ENCODE results near the gene ATP8B3.
"Not testable (repeated sequence)": the region's sequence is repeated elsewhere in the genome, so short reads cannot be mapped to it uniquely, and the experiment has no call there.

The ATP8B3 gene

DNA sequence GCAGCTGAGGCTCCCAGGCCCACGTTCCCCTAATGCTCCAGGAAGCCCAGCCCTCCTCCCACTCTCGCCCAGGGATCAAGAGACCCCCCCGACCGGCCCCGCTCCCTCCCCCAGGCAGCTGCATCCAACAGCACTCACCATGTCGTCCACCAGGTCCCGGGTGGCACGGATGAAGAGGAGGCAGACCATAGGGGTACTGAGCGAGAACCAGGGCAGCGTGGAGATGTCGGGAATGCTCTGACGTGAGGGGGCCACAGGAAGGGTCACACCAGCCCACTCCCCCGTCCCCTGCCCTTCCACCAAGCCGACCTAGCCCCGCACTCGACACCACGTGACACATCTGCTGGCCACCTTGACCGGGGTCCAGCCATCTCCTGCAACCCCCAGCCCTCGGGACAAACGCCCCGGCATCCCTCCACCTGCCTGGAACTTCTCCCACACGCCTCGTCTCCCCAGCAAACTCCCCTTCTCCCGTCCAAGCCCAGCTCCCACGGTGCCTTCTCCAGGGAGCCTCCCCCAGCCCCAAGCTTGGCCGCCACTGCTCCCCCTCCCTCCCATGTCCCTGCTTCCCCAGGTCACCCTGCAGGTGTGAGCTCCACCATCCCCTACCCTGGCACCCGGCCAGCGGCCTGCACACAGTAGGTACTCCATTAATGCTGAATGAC lies 4.9 kb downstream of the ATP8B3 start:
- Histone ChIP-seq H3K4me3 (ENCODE audit: low read length) (no peak overlapping the region), H3K36me3 (ENCODE audit: control insufficient read depth, insufficient read depth, low read length) (no peaks in the 10 kb centered on the region), H3K9ac (ENCODE audit: low read length) (no peak overlapping the region)

DNA sequence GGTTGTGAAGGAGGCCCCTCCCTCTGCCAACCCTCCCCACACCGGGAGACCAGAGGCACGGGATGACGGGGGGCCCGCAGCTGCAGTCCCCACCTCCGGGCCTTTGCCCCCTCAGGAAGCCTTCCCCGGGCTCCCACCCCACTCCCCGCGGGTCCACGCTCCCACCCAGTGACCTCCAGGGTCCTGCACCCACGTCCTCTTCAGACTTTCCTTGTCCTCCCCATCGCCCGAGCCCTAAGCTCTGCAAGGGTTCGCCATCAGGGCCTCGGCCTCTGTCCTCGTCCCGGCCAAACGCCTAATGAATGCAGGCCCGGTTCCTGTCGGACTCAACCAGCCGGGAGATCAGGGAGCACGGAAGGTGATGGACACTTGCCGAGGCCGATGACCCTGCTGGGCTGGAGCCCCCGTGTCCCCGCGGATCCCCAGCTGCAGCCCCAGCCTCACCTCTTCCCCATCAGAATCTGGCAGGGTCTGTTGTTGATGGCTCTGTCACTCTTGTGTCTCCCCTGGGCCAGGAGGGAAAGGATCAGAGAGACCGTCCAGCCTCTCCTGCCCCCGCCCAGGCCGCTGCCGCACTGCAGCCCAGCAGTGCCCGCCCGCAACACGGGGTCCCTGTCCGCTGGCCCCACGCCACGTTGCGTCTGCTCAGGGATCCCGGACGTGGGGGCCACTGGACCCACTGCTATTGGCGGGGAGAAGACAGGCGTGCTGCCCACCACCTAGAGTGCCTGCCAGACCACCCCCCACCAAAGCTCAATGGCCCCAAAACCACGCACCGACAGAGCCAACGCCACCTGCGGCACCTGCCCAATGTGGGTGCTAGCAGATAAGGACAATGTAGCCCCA lies 5.7 kb downstream of the ATP8B3 start:
- Histone ChIP-seq H3K36me3 (ENCODE audit: control insufficient read depth, insufficient read depth, low read length) (no peaks in the 10 kb centered on the region), H3K9ac (ENCODE audit: low read length) (no peak overlapping the region)

More for the DNA sequence above, 4.9 kb downstream of the ATP8B3 start:
- H3K27me3 ChIP-seq (ENCODE audit: control insufficient read depth, insufficient read depth, low read length): no peaks in the 10 kb centered on the region
- peaks cover 11% of the 10 kb centered on the region for H3K4me1 ChIP-seq (ENCODE audit: control insufficient read depth, insufficient read depth, low read length)
- no peaks in the 10 kb centered on the region for H3K9me3 ChIP-seq (ENCODE audit: control insufficient read depth, low read length)

DNA sequence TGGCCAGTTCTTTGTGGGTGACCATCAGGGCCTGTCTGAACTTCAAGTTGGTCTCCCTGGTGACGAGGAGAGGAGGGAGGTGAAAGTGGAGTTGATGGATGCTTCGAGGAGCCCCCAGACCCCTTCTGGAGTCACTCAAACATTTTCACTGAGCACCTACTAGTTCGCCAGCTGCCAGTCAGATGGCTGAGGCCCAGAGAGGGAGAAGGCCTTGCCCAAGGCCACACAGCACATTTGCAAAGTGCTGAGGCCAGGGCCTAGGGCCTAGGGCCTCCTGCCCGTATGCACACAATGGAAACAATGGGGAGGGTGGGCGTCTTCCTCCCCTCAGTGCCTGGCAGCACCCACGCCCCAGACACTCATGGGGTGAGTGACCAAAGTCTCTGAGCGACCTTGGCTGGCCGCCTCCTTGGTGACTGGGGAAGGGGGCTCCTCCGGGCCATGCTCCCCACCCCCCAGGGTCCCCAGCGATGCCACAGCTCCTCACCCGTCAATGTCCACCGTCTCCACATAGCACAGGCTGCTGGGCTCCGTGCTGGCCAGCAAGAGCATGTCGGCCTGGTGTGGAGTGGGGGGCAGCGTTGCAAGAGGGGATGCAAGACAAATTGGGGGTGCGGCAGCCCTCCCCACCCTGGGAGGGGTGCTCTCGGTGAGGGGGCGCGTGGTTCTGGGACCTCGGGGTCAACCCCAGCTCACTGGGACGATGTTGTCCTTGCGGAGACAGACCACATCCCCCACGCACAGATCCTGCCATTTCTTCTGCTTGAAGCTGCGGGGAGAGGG lies 6.5 kb downstream of the ATP8B3 start:
- Histone ChIP-seq H3K4me1 (ENCODE audit: control insufficient read depth, insufficient read depth, low read length) (no peaks in the 10 kb centered on the region), H3K36me3 (ENCODE audit: control insufficient read depth, insufficient read depth, low read length) (no peaks in the 10 kb centered on the region), H3K27me3 (ENCODE audit: control insufficient read depth, insufficient read depth, low read length) (no peaks in the 10 kb centered on the region), H3K9me3 (ENCODE audit: control insufficient read depth, low read length) (no peaks in the 10 kb centered on the region), H3K9ac (ENCODE audit: low read length) (no peak overlapping the region), H3K4me3 (ENCODE audit: low read length) (no peak overlapping the region)

More for the DNA sequence above, 5.7 kb downstream of the ATP8B3 start:
- H3K9me3 ChIP-seq (ENCODE audit: control insufficient read depth, low read length): no peaks in the 10 kb centered on the region
- no peaks in the 10 kb centered on the region for H3K27me3 ChIP-seq (ENCODE audit: control insufficient read depth, insufficient read depth, low read length)
- peaks cover 6% of the 10 kb centered on the region for H3K4me1 ChIP-seq (ENCODE audit: control insufficient read depth, insufficient read depth, low read length)
- no peak overlapping the region for H3K4me3 ChIP-seq (ENCODE audit: low read length)

DNA sequence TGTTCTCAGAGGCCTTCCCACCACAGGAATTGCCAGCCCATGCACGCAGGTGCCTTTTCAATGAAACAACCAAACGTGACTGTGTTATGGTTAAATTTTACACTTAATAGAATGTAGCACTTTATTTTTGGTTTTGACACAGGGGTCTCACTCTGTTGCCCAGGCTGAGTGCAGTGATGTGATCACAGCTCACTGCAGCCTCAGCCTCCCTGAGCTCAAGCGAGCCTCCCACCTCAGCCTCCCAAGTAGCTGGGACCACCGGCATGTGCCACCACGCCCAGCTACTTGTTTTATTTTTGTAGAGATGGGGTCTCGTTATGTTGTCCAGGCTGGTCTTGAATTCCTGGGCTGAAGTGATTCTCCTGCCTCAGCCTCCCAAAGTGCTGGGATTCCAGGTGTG lies 7.2 kb downstream of the ATP8B3 start:
- no peaks in the 10 kb centered on the region for H3K36me3 ChIP-seq (ENCODE audit: control insufficient read depth, insufficient read depth, low read length)
- H3K9me3 ChIP-seq (ENCODE audit: control insufficient read depth, low read length): no peaks in the 10 kb centered on the region
- no peak overlapping the region for H3K4me3 ChIP-seq (ENCODE audit: low read length)
- H3K4me1 ChIP-seq (ENCODE audit: control insufficient read depth, insufficient read depth, low read length): no peaks in the 10 kb centered on the region
- no peaks in the 10 kb centered on the region for H3K27me3 ChIP-seq (ENCODE audit: control insufficient read depth, insufficient read depth, low read length)
- H3K9ac ChIP-seq (ENCODE audit: low read length): no peak overlapping the region

DNA sequence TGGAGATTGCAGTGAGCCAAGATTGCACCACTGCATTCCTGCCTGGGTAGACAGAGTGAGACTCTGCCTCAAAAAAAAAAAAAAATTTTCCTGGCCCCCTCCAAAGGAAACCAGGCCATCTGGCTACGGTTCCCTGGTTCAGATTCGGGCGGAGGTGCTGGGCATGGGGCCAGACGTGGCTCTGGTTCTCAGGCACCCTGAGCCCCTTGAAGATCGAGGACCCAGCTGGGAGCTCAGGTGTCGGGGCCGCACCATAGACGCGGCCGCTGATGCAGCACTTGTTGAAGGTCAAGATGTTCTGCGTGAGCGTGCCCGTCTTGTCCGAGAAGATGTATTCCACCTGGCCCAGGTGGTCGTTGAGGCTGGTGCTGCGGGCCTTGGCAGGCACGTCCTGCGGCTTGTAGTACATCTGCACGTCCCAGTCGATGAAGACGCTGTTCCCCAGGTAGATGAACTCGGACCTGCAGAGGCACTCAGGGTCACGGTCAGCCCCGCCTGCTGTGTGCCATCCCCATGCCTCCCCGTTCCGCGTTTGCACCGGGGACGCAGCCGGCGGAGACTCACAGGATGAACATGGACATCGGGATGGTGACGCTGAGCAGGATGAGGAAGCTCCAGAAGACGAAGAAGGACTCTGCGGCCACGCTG lies 12.3 kb downstream of the ATP8B3 start:
- no peaks in the 10 kb centered on the region for H3K36me3 ChIP-seq (ENCODE audit: control insufficient read depth, insufficient read depth, low read length)
- H3K9ac ChIP-seq (ENCODE audit: low read length): no peak overlapping the region
- H3K4me3 ChIP-seq (ENCODE audit: low read length): no peak overlapping the region
- peaks cover 15% of the 10 kb centered on the region for H3K27me3 ChIP-seq (ENCODE audit: control insufficient read depth, insufficient read depth, low read length)
- H3K4me1 ChIP-seq (ENCODE audit: control insufficient read depth, insufficient read depth, low read length): peaks cover 4% of the 10 kb centered on the region
- no peaks in the 10 kb centered on the region for H3K9me3 ChIP-seq (ENCODE audit: control insufficient read depth, low read length)

DNA sequence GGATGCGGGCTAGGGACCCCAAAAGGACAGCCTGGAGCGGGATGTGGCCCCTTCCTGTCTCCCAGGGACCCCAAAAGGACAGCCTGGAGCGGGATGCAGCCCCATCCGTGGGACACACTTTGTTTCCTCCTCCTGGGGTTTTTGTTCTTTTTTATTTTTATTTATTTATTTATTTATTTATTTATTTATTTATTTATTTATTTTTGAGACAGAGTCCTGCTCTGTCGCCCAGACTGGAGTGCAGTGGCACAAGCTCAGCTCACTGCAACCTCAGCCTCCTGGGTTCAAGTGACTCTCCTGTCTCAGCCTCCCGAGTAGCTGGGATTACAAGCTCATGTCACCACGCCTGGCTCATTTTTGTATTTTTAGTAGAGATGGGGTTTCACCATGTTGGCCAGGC lies 14.8 kb downstream of the ATP8B3 start:
- not testable (repeated sequence) for H3K9ac ChIP-seq (ENCODE audit: low read length); H3K4me1 ChIP-seq (ENCODE audit: control insufficient read depth, insufficient read depth, low read length); H3K4me3 ChIP-seq (ENCODE audit: low read length); H3K9me3 ChIP-seq (ENCODE audit: control insufficient read depth, low read length); H3K36me3 ChIP-seq (ENCODE audit: control insufficient read depth, insufficient read depth, low read length)
- H3K27me3 ChIP-seq (ENCODE audit: control insufficient read depth, insufficient read depth, low read length): peaks cover 15% of the 10 kb centered on the region

DNA sequence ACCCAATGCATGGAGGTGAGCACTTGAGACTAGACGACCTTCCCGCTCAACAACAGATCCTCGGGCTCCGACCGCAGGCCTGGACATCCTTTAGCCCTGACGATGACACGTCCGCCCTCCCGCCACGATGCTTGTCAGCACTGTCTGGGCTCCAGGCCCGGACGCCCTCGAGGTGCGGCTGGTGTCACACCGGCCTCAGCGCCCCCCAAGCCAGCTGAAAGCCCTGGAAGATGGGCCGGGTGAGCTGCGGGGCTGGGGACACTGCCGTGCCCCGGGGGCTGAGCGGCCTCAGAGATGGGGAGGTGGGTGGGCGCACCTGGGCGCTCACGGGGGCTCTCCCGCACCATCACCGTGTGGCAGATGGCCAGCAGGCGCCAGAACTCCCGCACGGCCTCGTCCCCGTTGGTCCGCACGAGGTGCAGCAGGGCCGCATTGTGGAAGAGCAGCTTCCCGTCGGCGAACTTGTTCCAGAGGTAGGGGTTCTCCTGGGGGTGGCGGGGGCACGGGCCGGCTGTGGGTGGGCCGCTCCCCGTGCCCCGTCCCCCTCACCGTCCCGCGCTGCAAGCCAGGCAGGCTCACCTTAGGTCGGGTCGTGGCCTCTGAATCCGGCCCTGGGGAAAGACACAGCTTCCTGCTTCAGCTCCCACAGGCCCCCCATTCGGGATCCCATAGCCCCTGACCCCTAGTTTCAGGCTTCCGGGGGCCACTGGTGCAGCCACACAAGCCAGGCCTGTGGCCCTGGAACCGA lies 15.5 kb downstream of the ATP8B3 start:
- Histone ChIP-seq H3K27me3 (ENCODE audit: control insufficient read depth, insufficient read depth, low read length) (peaks cover 15% of the 10 kb centered on the region), H3K9me3 (ENCODE audit: control insufficient read depth, low read length) (no peaks in the 10 kb centered on the region), H3K4me3 (ENCODE audit: low read length) (no peak overlapping the region), H3K36me3 (ENCODE audit: control insufficient read depth, insufficient read depth, low read length) (no peaks in the 10 kb centered on the region), H3K4me1 (ENCODE audit: control insufficient read depth, insufficient read depth, low read length) (peaks cover 4% of the 10 kb centered on the region), H3K9ac (ENCODE audit: low read length) (no peak overlapping the region)

DNA sequence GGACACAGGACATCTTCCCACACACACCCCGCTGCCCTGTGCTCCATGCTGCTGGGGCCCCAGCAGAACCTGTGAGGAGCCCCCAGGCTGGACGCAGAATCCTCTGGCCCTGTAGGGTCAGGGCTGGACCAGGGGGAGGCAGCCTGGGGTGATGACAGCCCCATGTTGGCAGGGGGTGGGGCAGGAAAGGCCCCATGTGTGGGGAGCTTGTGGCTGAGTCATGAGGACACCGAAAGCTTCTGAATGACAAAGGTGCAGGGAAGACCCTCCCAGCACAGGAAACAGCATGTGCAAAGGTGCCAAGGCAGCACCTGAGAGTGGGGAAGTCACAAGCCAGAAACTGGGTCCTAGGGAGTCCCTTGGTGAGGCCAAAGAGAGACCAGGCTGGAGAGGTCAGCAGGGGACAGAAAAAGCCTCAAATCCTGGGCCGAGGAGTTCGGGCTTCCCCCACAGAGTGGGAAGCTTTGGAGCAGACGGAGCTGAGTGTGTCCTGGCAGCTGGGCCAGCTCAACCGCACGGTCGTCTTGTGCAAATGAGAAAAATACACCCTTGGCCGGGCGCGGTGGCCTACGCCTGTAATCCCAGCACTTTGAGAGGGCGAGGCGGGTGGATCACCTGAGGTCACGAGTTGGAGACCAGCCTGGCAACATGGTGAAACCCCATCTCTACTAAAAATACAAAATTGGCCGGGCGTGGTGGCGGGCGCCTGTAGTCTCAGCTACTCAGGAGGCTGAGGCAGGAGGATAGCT lies 17.5 kb downstream of the ATP8B3 start:
- peaks cover 15% of the 10 kb centered on the region for H3K27me3 ChIP-seq (ENCODE audit: control insufficient read depth, insufficient read depth, low read length)
- no peaks in the 10 kb centered on the region for H3K36me3 ChIP-seq (ENCODE audit: control insufficient read depth, insufficient read depth, low read length)
- H3K9me3 ChIP-seq (ENCODE audit: control insufficient read depth, low read length): no peaks in the 10 kb centered on the region
- no peak overlapping the region for H3K4me3 ChIP-seq (ENCODE audit: low read length)
- H3K9ac ChIP-seq (ENCODE audit: low read length): no peak overlapping the region
- peaks cover 4% of the 10 kb centered on the region for H3K4me1 ChIP-seq (ENCODE audit: control insufficient read depth, insufficient read depth, low read length)

DNA sequence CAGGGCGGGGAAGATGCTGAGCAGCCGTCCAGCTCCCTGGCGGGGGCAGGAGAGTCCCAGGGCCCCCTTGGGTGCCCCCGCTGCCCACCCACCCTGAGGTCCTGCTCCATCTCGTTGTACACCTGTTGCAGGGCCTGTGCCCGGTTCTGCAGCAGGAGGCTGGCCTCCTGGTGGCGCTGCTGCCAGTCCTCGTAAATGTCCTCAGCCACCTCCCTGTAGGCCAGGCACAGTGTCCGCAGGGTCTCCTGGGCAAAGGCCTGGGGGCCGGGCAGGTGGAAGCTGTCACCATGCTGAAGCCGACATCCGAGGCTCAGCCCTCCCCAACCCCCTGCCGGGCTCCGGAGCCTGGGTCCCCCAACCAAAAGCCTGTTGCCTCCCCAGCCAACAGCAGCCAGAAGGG lies 20.2 kb downstream of the ATP8B3 start:
- Histone ChIP-seq H3K9me3 (ENCODE audit: control insufficient read depth, low read length) (no peaks in the 10 kb centered on the region), H3K4me1 (ENCODE audit: control insufficient read depth, insufficient read depth, low read length) (peaks cover 4% of the 10 kb centered on the region)

DNA sequence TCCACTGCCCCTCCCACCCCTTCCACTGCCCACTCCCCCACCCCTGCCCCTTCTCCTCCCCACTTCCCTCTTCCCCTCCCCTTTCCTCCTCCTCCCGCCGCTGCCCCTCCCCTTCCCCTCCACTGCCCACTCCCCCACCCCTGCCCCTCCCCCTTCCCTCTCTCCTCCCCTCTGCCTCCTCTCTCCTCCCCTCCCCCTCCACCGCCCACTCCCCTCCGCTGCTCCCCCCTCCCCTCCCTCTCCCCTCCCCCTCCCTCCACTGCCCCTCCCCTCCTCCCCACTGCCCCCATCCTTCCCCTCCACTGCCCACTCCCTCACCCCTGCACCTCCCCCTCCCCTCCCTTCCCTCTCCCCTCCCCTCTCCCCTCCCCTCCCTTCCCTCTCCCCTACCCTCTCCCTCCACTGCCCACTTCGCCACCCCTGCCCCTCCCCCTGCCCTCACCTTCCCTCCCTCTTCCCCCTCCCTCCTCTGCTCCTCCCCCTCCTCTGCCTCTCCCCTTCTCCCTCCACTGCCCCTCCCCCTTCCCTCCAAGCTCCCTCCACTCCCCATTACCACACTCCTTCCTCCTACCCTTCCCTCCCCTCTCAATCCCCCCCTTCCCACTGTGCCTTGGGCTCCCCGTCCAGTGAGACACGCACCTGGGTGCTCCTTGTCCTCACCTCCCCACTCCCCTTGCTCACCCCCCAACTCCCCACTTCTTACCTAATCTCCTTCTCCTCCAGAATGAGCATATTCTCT lies 21.9 kb downstream of the ATP8B3 start:
- H3K4me1 ChIP-seq (ENCODE audit: control insufficient read depth, insufficient read depth, low read length): no peaks in the 10 kb centered on the region
- no peak overlapping the region for H3K9ac ChIP-seq (ENCODE audit: low read length)
- no peaks in the 10 kb centered on the region for H3K27me3 ChIP-seq (ENCODE audit: control insufficient read depth, insufficient read depth, low read length)
- H3K9me3 ChIP-seq (ENCODE audit: control insufficient read depth, low read length): no peaks in the 10 kb centered on the region
- H3K36me3 ChIP-seq (ENCODE audit: control insufficient read depth, insufficient read depth, low read length): no peaks in the 10 kb centered on the region
- no peak overlapping the region for H3K4me3 ChIP-seq (ENCODE audit: low read length)

More for the DNA sequence above, 20.2 kb downstream of the ATP8B3 start:
- H3K27me3 ChIP-seq (ENCODE audit: control insufficient read depth, insufficient read depth, low read length): peaks cover 11% of the 10 kb centered on the region
- no peaks in the 10 kb centered on the region for H3K36me3 ChIP-seq (ENCODE audit: control insufficient read depth, insufficient read depth, low read length)
- no peak overlapping the region for H3K4me3 ChIP-seq (ENCODE audit: low read length)
- no peak overlapping the region for H3K9ac ChIP-seq (ENCODE audit: low read length)
